SHP77 treated with DMSO at 0.1 percent for 48 hours (cell line): ENCODE results near the gene ANKRD30B.
"Not testable (repeated sequence)": the region's sequence is repeated elsewhere in the genome, so short reads cannot be mapped to it uniquely, and the experiment has no call there.

Experiments
- DNase-seq: peaks from one replicate; lab custom pipeline; 2025; lab: John Stamatoyannopoulos, UW

Gene ANKRD30B

DNA sequence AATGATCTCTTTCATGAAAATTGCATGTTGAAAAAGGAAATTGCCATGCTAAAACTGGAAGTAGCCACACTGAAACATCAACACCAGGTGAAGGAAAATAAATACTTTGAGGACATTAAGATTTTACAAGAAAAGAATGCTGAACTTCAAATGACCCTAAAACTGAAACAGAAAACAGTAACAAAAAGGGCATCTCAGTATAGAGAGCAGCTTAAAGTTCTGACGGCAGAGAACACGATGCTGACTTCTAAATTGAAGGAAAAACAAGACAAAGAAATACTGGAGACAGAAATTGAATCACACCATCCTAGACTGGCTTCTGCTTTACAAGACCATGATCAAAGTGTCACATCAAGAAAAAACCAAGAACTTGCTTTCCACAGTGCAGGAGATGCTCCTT is 103.6 kb downstream of the ANKRD30B start:
- DNase-seq = not testable (repeated sequence)

DNA sequence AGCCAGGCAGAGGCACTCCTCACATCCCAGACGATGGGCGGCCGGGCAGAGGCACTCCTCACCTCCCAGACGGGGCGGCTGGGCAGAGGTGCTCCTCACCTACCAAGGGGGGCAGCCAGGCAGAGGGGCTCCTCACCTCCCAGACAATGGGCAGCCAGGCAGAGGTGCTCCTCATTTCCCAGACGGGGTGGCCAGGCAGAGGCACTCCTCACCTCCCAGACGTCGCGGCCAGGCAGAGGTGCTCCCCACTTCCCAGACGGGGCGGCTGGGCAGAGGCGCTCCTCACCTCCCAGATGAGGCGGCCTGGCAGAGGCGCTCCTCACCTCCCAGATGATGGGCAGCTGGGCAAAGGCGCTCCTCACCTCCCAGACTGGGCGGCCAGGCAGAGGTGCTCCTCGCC is 107.7 kb downstream of the ANKRD30B start:
- not testable (repeated sequence) for DNase-seq

DNA sequence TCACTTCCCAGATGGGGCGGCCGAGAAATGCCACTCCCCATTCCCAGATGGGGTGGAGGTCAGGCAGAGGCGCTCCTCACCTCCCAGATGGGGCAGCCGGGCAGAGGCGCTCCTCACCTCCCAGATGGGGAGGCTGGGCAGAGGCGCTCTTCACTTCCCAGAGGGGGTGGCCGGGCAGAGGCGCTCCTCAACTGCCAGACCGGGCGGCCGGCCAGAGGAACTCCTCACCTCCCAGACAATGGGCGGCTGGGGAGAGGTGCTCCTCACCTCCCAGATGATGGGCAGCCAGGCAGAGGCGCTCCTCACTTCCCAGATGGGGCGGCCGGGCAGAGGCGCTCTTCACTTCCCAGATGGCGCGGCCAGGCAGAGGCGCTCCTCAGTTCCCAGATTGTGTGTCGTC is 108.3 kb downstream of the ANKRD30B start:
- not testable (repeated sequence) for DNase-seq

DNA sequence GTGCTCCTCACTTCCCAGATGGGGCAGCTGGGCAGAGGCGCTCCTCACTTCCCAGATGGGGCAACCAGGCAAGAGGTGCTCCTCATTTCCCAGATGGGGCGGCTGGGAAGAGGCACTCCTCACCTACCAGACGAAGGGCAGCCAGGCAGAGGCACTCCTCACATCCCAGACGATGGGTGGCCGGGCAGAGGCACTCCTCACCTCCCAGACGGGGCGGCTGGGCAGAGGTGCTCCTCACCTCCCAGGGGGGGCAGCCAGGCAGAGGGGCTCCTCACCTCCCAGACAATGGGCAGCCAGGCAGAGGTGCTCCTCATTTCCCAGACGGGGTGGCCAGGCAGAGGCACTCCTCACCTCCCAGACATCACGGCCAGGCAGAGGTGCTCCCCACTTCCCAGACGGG is 110.5 kb downstream of the ANKRD30B start:
- not testable (repeated sequence) for DNase-seq

DNA sequence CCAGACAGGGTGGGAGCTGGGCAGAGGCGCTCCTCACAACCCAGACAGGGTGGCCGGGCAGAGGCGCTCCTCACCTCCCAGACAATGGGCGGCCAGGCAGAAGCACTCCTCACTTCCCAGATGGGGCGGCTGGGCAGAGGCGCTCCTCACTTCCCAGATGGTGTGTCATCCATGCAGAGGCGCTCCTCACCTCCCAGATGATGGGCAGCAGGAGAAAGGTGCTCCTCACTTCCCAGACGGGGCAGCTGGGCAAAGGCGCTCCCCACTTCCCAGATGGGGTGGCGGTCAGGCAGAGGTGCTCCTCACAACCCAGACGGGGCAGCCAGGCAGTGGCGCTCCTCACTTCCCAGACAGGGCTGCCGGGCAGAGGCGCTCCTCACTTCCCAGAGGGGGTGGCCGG is 112.0 kb downstream of the ANKRD30B start:
- not testable (repeated sequence) for DNase-seq

DNA sequence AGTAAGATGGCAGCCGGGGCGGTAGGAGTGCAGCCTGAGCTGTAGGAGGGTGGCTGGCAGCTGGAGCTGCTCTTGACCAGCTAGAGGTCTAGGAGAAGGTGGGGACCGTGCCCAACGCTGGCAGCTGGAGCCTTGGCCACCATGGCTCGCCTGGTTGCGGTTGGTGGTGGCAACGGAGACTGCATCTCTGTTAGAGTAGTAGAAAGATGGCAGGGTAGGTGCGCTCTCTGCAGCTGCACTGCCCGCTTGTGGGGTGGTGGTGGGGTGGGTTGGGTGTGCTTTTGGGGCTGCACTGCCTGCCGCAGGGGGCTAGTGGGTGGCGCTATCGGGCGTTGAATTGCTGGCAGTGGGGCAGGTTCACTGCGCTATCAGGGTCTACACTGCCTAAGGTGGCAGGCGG is 118.5 kb downstream of the ANKRD30B start:
- DNase-seq = not testable (repeated sequence)

DNA sequence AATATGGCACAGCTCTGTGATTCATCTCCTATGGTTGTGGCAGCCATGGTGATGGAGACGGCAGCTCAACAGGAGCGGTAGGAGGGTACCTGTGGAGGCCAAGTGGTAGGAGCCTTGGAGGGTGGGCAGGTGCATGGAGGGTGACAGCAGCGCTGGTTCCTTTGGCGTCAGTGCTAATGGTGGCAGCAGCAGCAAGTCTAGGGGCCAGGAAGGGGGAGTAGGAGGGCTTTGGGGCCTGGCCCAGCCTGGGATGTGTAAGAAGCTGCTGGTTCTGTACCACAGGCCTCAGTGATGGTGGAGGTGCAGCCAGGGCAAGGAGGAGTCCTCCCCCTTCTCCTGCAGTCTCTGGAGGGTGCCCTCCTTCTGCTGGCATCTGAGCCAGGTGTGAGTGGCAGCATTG is 120.0 kb downstream of the ANKRD30B start:
- not testable (repeated sequence) for DNase-seq

DNA sequence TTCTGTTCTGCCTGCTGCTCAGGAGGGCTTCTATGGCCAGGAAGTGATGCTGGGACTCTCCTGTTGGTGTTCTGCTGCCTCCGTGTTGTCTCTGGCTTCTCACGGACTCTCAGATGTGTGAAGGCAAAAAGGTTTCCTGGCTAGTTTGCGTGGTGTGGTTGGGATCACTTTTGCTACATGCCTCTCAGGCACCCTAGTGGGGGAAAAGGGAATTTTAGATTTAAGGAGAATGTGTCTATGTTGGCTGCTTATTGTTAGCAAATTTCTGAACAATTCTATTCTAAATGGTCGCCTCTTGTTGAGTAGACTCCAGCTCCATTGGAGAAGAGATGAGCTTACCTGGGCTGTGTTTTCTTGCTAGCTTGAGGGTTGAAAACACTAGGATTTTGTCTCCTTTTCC is 120.9 kb downstream of the ANKRD30B start:
- DNase-seq = not testable (repeated sequence)

DNA sequence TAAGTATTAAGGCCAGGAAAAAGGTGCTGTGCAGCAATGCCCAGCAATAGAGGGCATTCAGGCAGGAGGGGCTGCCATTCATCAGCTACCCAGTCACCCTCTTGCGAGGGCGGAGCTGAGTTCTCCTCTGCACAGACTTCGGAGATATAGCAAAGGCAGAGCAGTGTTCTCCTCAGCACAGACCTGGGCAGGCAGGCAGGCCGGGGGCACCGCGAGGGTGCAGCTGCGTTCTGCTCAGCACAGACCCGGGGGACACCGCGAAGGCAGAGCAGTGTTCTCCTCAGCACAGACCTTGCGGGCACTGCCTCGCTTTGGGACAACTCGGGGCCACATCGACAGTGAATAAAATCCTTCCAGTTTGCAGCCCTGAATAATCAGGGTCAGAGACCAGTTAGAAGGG is 130.9 kb downstream of the ANKRD30B start:
- DNase-seq = not testable (repeated sequence)

DNA sequence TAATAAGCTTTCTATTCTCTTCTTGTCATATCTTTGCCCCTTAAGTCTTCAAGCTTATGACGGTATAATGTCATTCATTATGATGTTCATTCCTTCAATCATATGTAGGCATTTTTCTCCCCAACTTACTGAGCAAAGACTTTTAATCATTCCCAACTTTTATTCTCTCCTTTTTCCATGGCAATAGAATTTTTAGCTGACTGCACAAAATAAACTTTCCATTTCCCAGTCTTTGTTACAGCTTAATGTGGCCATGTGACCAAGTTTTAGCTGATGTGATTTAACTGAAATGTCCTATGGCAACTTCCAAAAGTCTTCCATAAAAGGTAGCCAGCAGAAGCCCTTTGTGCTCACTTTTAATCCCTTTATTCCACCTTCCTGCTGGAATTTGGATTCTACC is 152.5 kb downstream of the ANKRD30B start:
- no peak for DNase-seq
